GM21515 (cell line): ENCODE results near the gene CDH1.
"Not testable (repeated sequence)": the region's sequence is repeated elsewhere in the genome, so short reads cannot be mapped to it uniquely, and the experiment has no call there.

ENCODE experiments used
- ATAC-seq: cut with Tn5 transposase; IDR thresholded peaks from one replicate; pipeline ENCODE4 v1.9.1; 2021; ENCODE audit not compliant: unreplicated experiment

The CDH1 gene

GRCh38 chr16:68787419-68787807 is 50.3 kb downstream of the CDH1 start:
- not testable (repeated sequence) for ATAC-seq

- no peak for ATAC-seq
These were observed 53.2 kb downstream of the CDH1 start for GRCh38 chr16:68790130-68790761.

- no peak for ATAC-seq
These were observed 53.9 kb downstream of the CDH1 start for GRCh38 chr16:68790944-68791343.

GRCh38 chr16:68792465-68793324 is 55.6 kb downstream of the CDH1 start:
- ATAC-seq = no peak

- ATAC-seq = no peak
These were observed 56.3 kb downstream of the CDH1 start for GRCh38 chr16:68793401-68793857.

- no peak for ATAC-seq
These were observed 61.3 kb downstream of the CDH1 start for GRCh38 chr16:68798398-68798797.

GRCh38 chr16:68800257-68800875 is 63.3 kb downstream of the CDH1 start:
- ATAC-seq = no peak

GRCh38 chr16:68802190-68802589 is 65.1 kb downstream of the CDH1 start:
- ATAC-seq = no peak

- no peak for ATAC-seq
These were observed 69.3 kb downstream of the CDH1 start for GRCh38 chr16:68806422-68806821.

- ATAC-seq = no peak
These were observed 69.9 kb downstream of the CDH1 start for GRCh38 chr16:68806981-68807380.

- no peak for ATAC-seq
These were observed 77.4 kb downstream of the CDH1 start for GRCh38 chr16:68814516-68814915.

- ATAC-seq = no peak
These were observed 86.5 kb downstream of the CDH1 start for GRCh38 chr16:68823401-68824135.

GRCh38 chr16:68825427-68825826 is 88.3 kb downstream of the CDH1 start:
- ATAC-seq = no peak

- no peak for ATAC-seq
These were observed 89.6 kb downstream of the CDH1 start for GRCh38 chr16:68826652-68827051.

- no peak for ATAC-seq
These were observed 96.2 kb downstream of the CDH1 start for GRCh38 chr16:68833251-68833650.

- no peak for ATAC-seq
These were observed 97.5 kb downstream of the CDH1 start for GRCh38 chr16:68834550-68834949.

GRCh38 chr16:68835970-68836369 is 98.9 kb downstream of the CDH1 start:
- ATAC-seq = no peak

- ATAC-seq = no peak
These were observed 102.7 kb downstream of the CDH1 start for GRCh38 chr16:68839831-68840230.

- not testable (repeated sequence) for ATAC-seq
These were observed 105.9 kb downstream of the CDH1 start for GRCh38 chr16:68842964-68843481.

- peak; percentile 86 for ATAC-seq
These were observed 106.6 kb downstream of the CDH1 start, which contains the start of gene TANGO6 for GRCh38 chr16:68843482-68844210. TANGO6 (plus strand) TSS chr16:68843531; CDS start chr16:68843618, 87 bp downstream.
